CD4-positive, alpha-beta memory T cell (primary cell): ENCODE results near the gene LRRC8C. TPM values are rescaled to one million over a fixed set of nuclear protein-coding genes. Genes with fewer than 3 reads are reported as not detected.

Experiments
- CTCF ChIA-PET: fragments of 350-600 bp; sonication (Branson Sonifier 250); formaldehyde crosslinking; loops from one replicate; lab custom pipeline; 2021; ENCODE audit warnings: inconsistent platforms; ENCODE audit not compliant: partially characterized antibody; lab: Charles Lee
- POLR2A ChIA-PET: fragments of 350-600 bp; sonication (Branson Sonifier 250); formaldehyde crosslinking; loops from one replicate; lab custom pipeline; 2021; ENCODE audit not compliant: partially characterized antibody; lab: Charles Lee
- DNase-seq, 5 donors: peaks; one replicate each; pipeline versions ENCODE4 v3.0.0 to v3.0.0-alpha.2; 2020 to 2022; ENCODE audit warnings: mixed read lengths in 1 of 5
- H3K27ac ChIP-seq: one replicate; pipeline ENCODE4 v1.7.0; 2013; ENCODE audit warnings: low read depth, low read length
- H3K27me3 ChIP-seq: 2 replicates; pipeline ENCODE4 v1.7.0; 2013; ENCODE audit warnings: mild to moderate bottlenecking, low read length, moderate library complexity; ENCODE audit not compliant: insufficient read depth
- H3K36me3 ChIP-seq: 2 replicates; pipeline ENCODE4 v1.7.0; 2013; ENCODE audit warnings: mild to moderate bottlenecking, low read length, moderate library complexity; ENCODE audit not compliant: insufficient read depth
- H3K4me1 ChIP-seq: 2 replicates; pipeline ENCODE4 v1.7.0; 2013; ENCODE audit warnings: mild to moderate bottlenecking, low read length, moderate library complexity; ENCODE audit not compliant: insufficient read depth
- H3K4me3 ChIP-seq, 2 donors: one replicate each; pipeline ENCODE4 v1.7.0; 2013; ENCODE audit warnings: low read length in 2 of 2, mild to moderate bottlenecking in 1 of 2
- H3K9me3 ChIP-seq, 2 donors: one replicate each; pipeline ENCODE4 v1.7.0; 2013; ENCODE audit warnings: low read length in 2 of 2, control low read depth in 1 of 2; ENCODE audit not compliant: control insufficient read depth in 1 of 2
- H3K27ac Mint-ChIP-seq, 7 donors: one replicate each; pipeline ENCODE4 v1.8.0; 2020 to 2021; ENCODE audit warnings: mixed read lengths in 7 of 7, mild to moderate bottlenecking in 6 of 7, inconsistent platforms in 3 of 7, moderate library complexity in 3 of 7
- H3K27me3 Mint-ChIP-seq, 2 donors: one replicate each; pipeline ENCODE4 v1.8.0; 2020 to 2021; ENCODE audit warnings: mixed read lengths in 2 of 2
- H3K36me3 Mint-ChIP-seq, 2 donors: one replicate each; pipeline ENCODE4 v1.8.0; 2020 to 2021; ENCODE audit warnings: mixed read lengths in 2 of 2, inconsistent platforms in 1 of 2, mild to moderate bottlenecking in 1 of 2
- H3K4me1 Mint-ChIP-seq, 4 donors: one replicate each; pipeline ENCODE4 v1.8.0; 2020 to 2021; ENCODE audit warnings: mixed read lengths in 4 of 4, mild to moderate bottlenecking in 1 of 4
- H3K4me3 Mint-ChIP-seq, 8 donors: one replicate each; pipeline ENCODE4 v1.8.0; 2020 to 2021; ENCODE audit warnings: mixed read lengths in 8 of 8, mild to moderate bottlenecking in 7 of 8, moderate library complexity in 6 of 8, inconsistent platforms in 3 of 8
- H3K9me3 Mint-ChIP-seq, 8 donors: one replicate each; pipeline ENCODE4 v1.8.0; 2020 to 2021; ENCODE audit warnings: mixed read lengths in 8 of 8, mild to moderate bottlenecking in 5 of 8, inconsistent platforms in 3 of 8, moderate library complexity in 1 of 8
- intact Hi-C: fragments of 100-400 bp; cut with micrococcal nuclease; formaldehyde crosslinking; loops from one replicate; pipeline ENCODE4 v1.15.1; 2023
- polyA plus RNA-seq, 2 donors: library from polyadenylated mRNA; unstranded; fragments of 300-500 nt; fragmentation: Illumina TruSeq; gene quantifications; one replicate each; pipeline ENCODE4 v1.2.3, GENCODE V29; 2021
- total RNA-seq, 2 experiments: library from RNA; stranded (reverse); gene quantifications; one replicate each; pipeline ENCODE4 v1.2.3, GENCODE V29; 2021

The LRRC8C gene
- total and polyA plus RNA-seq, 4 experiments from 2014 or later, result 21.2 to 57.1 (median 43.4) TPM

- H3K27me3 ChIP-seq, result no peaks in the 10 kb centered on the region
- H3K4me3 ChIP-seq, result no peak overlapping the region
- peak overlapping the region in 4 of 7 donors; percentile 76 to 97 (median 88) for H3K27ac Mint-ChIP-seq
- H3K4me1 Mint-ChIP-seq, result peaks cover 48 to 71% (median 61%) of the 10 kb centered on the region in 4 donors
- ChIA-PET CTCF (interaction anchor here (0.6 to 17.6 kb wide), 14 partner anchors 19 to 770 kb away, joined by 3 to 629 read pairs (median 25); partner anchors contain the start of gene LRRC8C), POLR2A (interaction anchor here (2.1 to 12.3 kb wide), 5 partner anchors 42 to 236 kb away, joined by 15 to 215 read pairs (median 36); partner anchors contain the start of genes LRRC8B and LRRC8C)
- no peak for DNase-seq
- no peaks in the 10 kb centered on the region for H3K9me3 Mint-ChIP-seq
- no peaks in the 10 kb centered on the region for H3K27me3 Mint-ChIP-seq
- H3K9me3 ChIP-seq, result no peaks in the 10 kb centered on the region
- intact Hi-C loops, result loop anchor here (5.0 kb wide), 1 partner anchor 64 kb away; no protein-coding TSS in a partner anchor
- no peak overlapping the region for H3K27ac ChIP-seq
- peaks cover 0 to 3% of the 10 kb centered on the region in 2 donors for H3K36me3 Mint-ChIP-seq
- peaks cover 70% of the 10 kb centered on the region for H3K4me1 ChIP-seq
- peak overlapping the region in 1 of 8 donors; percentile 26 for H3K4me3 Mint-ChIP-seq
- no peaks in the 10 kb centered on the region for H3K36me3 ChIP-seq
Measured at GRCh38 chr1:89761338-89761737, 128.4 kb downstream of the LRRC8C start.

- intact Hi-C loops, result loop anchor here (5.0 kb wide), 1 partner anchor 65 kb away; no protein-coding TSS in a partner anchor
- H3K9me3 ChIP-seq, result no peaks in the 10 kb centered on the region
- no peaks in the 10 kb centered on the region for H3K27me3 ChIP-seq
- H3K27ac ChIP-seq, result peak overlapping the region; percentile 62
- H3K36me3 Mint-ChIP-seq, result peaks cover 0 to 3% of the 10 kb centered on the region in 2 donors
- H3K4me3 ChIP-seq, result no peak overlapping the region
- peak overlapping the region; percentile 88 to 97 (median 92) for H3K4me3 Mint-ChIP-seq
- no peaks in the 10 kb centered on the region for H3K36me3 ChIP-seq
- H3K4me1 Mint-ChIP-seq, result peaks cover 43 to 66% (median 57%) of the 10 kb centered on the region in 4 donors
- no peaks in the 10 kb centered on the region for H3K9me3 Mint-ChIP-seq
- H3K27ac Mint-ChIP-seq, result peak overlapping the region; percentile 80 to 97 (median 94)
- POLR2A ChIA-PET, result interaction anchor here (1.5 to 12.3 kb wide), 15 partner anchors 35 to 278 kb away, joined by 3 to 215 read pairs (median 18); partner anchors contain the start of genes LRRC8B and LRRC8C
- peaks cover 64% of the 10 kb centered on the region for H3K4me1 ChIP-seq
- DNase-seq, result no peak
- CTCF ChIA-PET, result interaction anchor here (0.7 to 17.6 kb wide), 30 partner anchors 9 to 278 kb away, joined by 3 to 629 read pairs (median 14); partner anchors contain the start of genes LRRC8B and LRRC8C
- no peaks in the 10 kb centered on the region for H3K27me3 Mint-ChIP-seq
Measured at GRCh38 chr1:89761901-89762300, 129.0 kb downstream of the LRRC8C start.

GRCh38 chr1:89762386-89762778 is 129.5 kb downstream of the LRRC8C start:
- peak overlapping the region; percentile 88 to 97 (median 92) for H3K4me3 Mint-ChIP-seq
- peaks cover 60% of the 10 kb centered on the region for H3K4me1 ChIP-seq
- H3K36me3 Mint-ChIP-seq, result peaks cover 0 to 3% of the 10 kb centered on the region in 2 donors
- no peaks in the 10 kb centered on the region for H3K27me3 ChIP-seq
- CTCF ChIA-PET, result interaction anchor here (0.6 to 17.6 kb wide), 57 partner anchors 9 to 776 kb away, joined by 3 to 629 read pairs (median 6); partner anchors contain the start of genes LRRC8B and LRRC8C
- no peaks in the 10 kb centered on the region for H3K27me3 Mint-ChIP-seq
- peak overlapping the region; percentile 80 to 97 (median 94) for H3K27ac Mint-ChIP-seq
- peak overlapping the region; percentile 62 for H3K27ac ChIP-seq
- POLR2A ChIA-PET, result interaction anchor here (0.6 to 12.3 kb wide), 30 partner anchors 22 to 279 kb away, joined by 3 to 215 read pairs (median 7); partner anchors contain the start of genes LRRC8B and LRRC8C
- H3K36me3 ChIP-seq, result no peaks in the 10 kb centered on the region
- peaks cover 38 to 61% (median 52%) of the 10 kb centered on the region in 4 donors for H3K4me1 Mint-ChIP-seq
- intact Hi-C loops, result loop anchor here (5.0 kb wide), 1 partner anchor 65 kb away; no protein-coding TSS in a partner anchor
- peak in 1 of 5 donors; percentile 12 for DNase-seq
- H3K9me3 Mint-ChIP-seq, result no peaks in the 10 kb centered on the region
- no peaks in the 10 kb centered on the region for H3K9me3 ChIP-seq
- H3K4me3 ChIP-seq, result peak overlapping the region; percentile 11 to 74

- POLR2A ChIA-PET, result interaction anchor here (0.6 to 12.3 kb wide), 38 partner anchors 8 to 280 kb away, joined by 3 to 215 read pairs (median 4); partner anchors contain the start of genes LRRC8B and LRRC8C
- Mint-ChIP-seq H3K36me3 (peaks cover 0 to 3% of the 10 kb centered on the region in 2 donors), H3K9me3 (no peaks in the 10 kb centered on the region), H3K27ac (peak overlapping the region; percentile 80 to 97 (median 94)), H3K4me1 (peaks cover 32 to 55% (median 46%) of the 10 kb centered on the region in 4 donors), H3K27me3 (no peaks in the 10 kb centered on the region), H3K4me3 (peak overlapping the region; percentile 88 to 97 (median 92))
- intact Hi-C loops, result loop anchor here (1.0 to 5.0 kb wide), 9 partner anchors 44 to 280 kb away; partner anchors contain the start of gene LRRC8B
- CTCF ChIA-PET, result interaction anchor here (0.6 to 17.6 kb wide), 65 partner anchors 8 to 789 kb away, joined by 3 to 629 read pairs (median 5); partner anchors contain the start of genes LRRC8B and LRRC8C
- H3K4me1 ChIP-seq, result peaks cover 53% of the 10 kb centered on the region
- no peaks in the 10 kb centered on the region for H3K36me3 ChIP-seq
- H3K9me3 ChIP-seq, result no peaks in the 10 kb centered on the region
- peak; percentile 82 to 85 (median 84) for DNase-seq
- H3K27ac ChIP-seq, result peak overlapping the region; percentile 62
- H3K27me3 ChIP-seq, result no peaks in the 10 kb centered on the region
- peak overlapping the region; percentile 11 to 74 for H3K4me3 ChIP-seq
Measured at GRCh38 chr1:89762779-89763648, 130.1 kb downstream of the LRRC8C start.

GRCh38 chr1:89763649-89763986 is 130.7 kb downstream of the LRRC8C start:
- Mint-ChIP-seq H3K4me1 (peaks cover 26 to 49% (median 41%) of the 10 kb centered on the region in 4 donors), H3K36me3 (peaks cover 0 to 3% of the 10 kb centered on the region in 2 donors), H3K4me3 (peak overlapping the region; percentile 88 to 97 (median 92)), H3K27ac (peak overlapping the region; percentile 80 to 97 (median 94)), H3K27me3 (no peaks in the 10 kb centered on the region), H3K9me3 (no peaks in the 10 kb centered on the region)
- DNase-seq, result no peak
- Histone ChIP-seq H3K27ac (peak overlapping the region; percentile 62), H3K36me3 (no peaks in the 10 kb centered on the region), H3K9me3 (no peaks in the 10 kb centered on the region), H3K27me3 (no peaks in the 10 kb centered on the region), H3K4me3 (peak overlapping the region; percentile 1 to 74), H3K4me1 (peaks cover 47% of the 10 kb centered on the region)
- POLR2A ChIA-PET, result interaction anchor here (0.6 to 12.3 kb wide), 33 partner anchors 8 to 281 kb away, joined by 3 to 215 read pairs (median 4); partner anchors contain the start of genes LRRC8B and LRRC8C
- CTCF ChIA-PET, result interaction anchor here (0.9 to 17.6 kb wide), 52 partner anchors 8 to 790 kb away, joined by 3 to 629 read pairs (median 6); partner anchors contain the start of gene LRRC8C
- intact Hi-C loops, result loop anchor here (1.0 to 5.0 kb wide), 9 partner anchors 44 to 280 kb away; partner anchors contain the start of gene LRRC8B

- no peaks in the 10 kb centered on the region for H3K9me3 ChIP-seq
- H3K27ac Mint-ChIP-seq, result peak overlapping the region in 1 of 7 donors; percentile 43
- H3K27ac ChIP-seq, result no peak overlapping the region
- ChIA-PET POLR2A (interaction anchor here (6.2 to 12.3 kb wide), 2 partner anchors 132 to 157 kb away, joined by 90 to 215 read pairs; partner anchors contain the start of gene LRRC8C), CTCF (interaction anchor here (0.7 to 17.6 kb wide), 6 partner anchors 16 to 282 kb away, joined by 4 to 629 read pairs (median 93); partner anchors contain the start of gene LRRC8C)
- no peak overlapping the region for H3K4me3 Mint-ChIP-seq
- no peaks in the 10 kb centered on the region for H3K27me3 ChIP-seq
- no peaks in the 10 kb centered on the region for H3K36me3 ChIP-seq
- intact Hi-C loops, result no loop called here
- no peak for DNase-seq
- peaks cover 16 to 28% (median 23%) of the 10 kb centered on the region in 4 donors for H3K4me1 Mint-ChIP-seq
- H3K4me3 ChIP-seq, result no peak overlapping the region
- H3K9me3 Mint-ChIP-seq, result no peaks in the 10 kb centered on the region
- H3K27me3 Mint-ChIP-seq, result no peaks in the 10 kb centered on the region
- H3K36me3 Mint-ChIP-seq, result peaks cover 0 to 3% of the 10 kb centered on the region in 2 donors
- peaks cover 28% of the 10 kb centered on the region for H3K4me1 ChIP-seq
Measured at GRCh38 chr1:89765774-89766173, 132.9 kb downstream of the LRRC8C start.
